AG08396 (cell line): ENCODE measurements around the gene HNRNPA2B1.
A peak's percentile ranks its signal among the peaks of the same experiment; 100 is the strongest.
"Not testable (repeated sequence)": the region's sequence is repeated elsewhere in the genome, so short reads cannot be mapped to it uniquely, and the experiment has no call there.

Source experiments
- DNase-seq: peaks from one replicate; pipeline ENCODE4 v3.0.0; 2012; ENCODE audit warnings: low spot score, mixed read lengths

Gene HNRNPA2B1

DNA sequence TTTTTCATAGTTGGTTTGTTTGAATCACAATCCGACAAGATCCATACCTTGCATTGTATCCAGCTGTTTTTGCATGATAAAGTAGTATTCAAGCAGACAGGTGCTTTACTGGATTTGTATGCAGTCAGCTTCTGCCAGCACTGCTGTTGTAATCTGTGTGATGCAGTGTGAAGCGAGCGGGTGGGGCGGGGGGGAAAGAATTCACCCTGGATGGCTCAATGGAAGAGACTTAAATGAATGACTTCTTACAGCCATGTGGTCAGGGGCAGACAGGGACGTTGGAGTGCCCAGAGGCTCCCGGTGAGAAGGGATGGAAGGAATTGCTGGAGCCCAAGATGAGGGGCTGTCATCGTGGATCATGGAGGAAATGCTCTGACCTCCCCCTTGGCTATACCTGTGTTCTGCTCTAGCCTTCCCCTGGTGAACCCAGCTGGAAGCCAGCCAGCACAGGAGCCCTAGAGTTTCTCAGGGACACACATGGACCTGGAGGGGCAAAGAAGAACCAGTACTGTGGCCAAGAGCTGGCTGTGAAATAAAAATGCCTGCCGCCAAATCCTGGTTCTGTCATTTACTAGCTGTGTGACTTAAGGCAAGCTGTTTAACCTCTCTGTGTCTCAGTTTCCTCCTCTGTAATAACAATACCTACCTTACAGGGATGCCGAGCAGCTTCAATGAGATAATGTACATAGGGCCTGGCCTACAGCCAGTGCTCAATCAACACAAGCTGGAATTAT lies 34.4 kb downstream of the HNRNPA2B1 start:
- DNase-seq: no peak

DNA sequence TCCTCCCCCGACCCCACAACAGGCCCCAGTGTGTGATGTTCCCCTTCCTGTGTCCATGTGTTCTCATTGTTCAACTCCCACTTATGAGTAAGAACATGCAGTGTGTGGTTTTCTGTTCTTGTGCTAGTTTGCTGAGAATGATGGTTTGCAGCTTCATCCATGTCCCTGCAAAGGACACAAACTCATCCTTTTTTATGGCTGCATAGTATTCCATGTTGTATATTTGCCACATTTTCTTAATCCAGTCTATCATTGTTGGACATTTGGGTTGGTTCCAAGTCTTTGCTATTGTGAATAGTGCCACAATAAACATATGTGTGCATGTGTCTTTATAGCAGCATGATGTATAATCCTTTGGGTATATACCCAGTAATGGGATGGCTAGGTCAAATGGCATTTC lies 36.7 kb downstream of the HNRNPA2B1 start:
- DNase-seq: not testable (repeated sequence)

DNA sequence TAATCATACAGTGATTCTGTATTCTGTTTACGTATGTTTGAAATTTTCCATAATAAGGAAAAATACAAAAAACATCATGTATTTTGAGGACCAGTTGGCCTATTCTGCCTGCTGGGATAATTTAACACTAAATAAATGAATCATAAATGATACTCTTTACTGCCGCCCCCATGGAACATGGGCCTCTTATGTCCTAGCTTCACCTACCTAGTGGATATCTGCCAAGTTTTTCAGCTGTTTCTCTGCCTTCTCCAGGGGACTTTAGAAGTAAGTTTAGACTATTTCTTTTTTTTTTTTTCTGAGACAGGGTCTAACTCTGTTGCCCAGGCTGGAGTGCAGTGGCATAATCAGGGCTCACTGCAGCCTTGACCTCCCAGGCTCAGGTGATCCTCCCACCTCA lies 38.1 kb downstream of the HNRNPA2B1 start:
- DNase-seq: no peak

DNA sequence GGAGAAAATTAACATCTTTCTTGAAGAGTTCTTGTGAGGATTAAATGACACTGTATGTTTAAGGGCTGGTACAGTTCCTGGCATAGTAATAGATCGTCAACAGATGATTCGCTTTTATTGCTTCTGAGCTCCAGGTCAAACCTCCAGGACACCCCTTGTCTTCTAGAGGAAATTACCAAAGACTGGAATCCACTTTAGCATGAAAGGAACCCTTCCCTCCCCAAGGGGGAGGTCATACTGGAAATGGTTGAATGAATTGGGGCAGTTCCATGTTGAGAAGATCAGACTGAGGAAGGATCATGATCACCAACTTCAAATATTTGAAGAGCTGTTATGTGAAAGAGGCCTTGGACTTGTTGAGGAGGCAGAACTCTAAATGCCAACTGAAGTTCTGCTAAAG lies 39.6 kb downstream of the HNRNPA2B1 start:
- no peak for DNase-seq

DNA sequence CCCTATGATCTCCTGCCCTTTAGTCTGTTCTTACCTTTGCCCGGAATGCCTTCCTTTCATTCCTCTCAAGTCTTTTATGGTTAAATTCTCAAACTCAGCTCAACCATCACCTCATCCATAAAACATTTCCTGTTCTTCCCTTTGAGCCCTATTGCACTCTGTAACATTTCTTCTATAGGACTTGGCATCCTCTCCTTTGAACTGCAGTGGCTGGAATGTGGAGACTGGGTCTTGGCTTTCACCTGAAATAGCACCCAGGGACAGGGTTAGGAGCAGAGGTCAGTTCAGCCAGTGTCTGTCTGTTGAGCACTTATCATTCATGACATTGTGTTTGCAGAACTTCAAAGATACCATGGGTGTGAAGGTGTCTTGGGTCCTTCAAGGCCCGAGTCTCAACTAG lies 41.3 kb downstream of the HNRNPA2B1 start:
- no peak for DNase-seq

DNA sequence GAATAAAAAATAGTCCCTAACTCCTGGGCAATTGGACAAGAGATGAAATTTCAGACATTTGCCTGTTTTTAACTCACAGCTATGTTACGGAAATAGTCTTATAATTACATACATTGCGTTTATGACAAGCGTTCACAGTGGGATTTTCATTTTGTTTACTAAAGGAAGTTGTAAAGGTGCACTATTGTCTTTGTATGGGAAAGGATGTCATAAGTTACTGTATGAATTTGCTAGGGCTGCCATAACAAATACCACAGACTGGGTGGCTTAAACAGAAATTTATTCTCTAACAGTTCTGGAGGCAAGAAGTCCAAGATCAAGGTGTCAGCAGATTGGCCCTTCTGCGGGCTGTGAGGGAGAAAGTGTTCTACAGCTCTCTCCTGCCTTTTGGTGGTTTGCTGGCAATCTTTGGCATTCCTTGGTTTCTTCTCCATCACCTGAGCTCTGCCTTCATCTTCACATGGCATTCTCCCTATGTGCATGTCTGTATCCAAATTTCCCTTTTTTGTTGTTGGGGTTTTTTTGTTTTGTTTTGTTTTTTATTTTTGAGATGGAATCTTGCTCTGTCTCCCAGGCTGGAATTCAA lies 42.9 kb downstream of the HNRNPA2B1 start:
- DNase-seq: no peak

DNA sequence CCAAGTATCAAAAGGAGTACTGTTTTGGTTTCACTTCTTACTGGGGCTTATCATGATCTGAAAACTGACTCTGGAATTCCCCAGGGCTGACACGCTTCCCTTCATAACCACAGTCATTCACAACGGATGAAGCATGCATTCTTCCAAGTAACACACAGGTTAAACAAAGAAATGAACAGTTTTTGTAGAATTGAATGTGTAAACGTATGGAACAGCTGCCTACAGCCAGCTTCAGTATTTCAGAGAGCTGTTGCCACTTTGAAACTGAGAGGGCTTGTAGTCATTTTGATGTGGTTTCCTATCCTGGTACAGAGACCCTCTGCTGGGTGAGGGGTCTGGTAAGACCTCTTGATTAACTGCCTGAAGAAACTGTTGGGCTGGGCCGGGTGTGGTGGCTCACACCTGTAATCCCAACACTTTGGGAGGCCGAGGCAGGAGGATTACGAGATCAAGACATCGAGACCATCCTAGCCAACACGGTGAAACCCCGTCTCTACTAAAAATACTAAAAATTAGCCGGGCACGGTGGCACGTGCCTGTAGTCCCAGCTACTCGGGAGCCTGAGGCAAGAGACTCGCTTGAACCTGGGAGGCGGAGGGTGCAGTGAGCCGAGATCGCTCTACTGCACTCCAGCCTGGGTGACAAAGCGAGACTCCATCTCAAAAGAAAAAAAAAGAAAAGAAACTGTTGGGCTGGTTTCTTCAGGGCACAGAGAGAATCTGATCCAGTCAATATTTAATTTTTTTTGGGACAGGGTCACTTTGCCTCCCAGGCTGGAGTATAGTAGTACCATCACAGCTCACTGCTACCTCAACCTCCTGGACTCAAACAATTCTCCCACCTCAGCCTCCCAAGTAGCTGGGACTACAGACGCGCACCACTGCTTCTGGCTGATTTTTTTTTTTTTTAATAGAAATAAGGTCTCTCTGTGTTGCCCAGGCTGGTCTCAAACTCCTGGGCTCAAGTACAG lies 43.8 kb downstream of the HNRNPA2B1 start:
- peak; percentile 78 for DNase-seq

DNA sequence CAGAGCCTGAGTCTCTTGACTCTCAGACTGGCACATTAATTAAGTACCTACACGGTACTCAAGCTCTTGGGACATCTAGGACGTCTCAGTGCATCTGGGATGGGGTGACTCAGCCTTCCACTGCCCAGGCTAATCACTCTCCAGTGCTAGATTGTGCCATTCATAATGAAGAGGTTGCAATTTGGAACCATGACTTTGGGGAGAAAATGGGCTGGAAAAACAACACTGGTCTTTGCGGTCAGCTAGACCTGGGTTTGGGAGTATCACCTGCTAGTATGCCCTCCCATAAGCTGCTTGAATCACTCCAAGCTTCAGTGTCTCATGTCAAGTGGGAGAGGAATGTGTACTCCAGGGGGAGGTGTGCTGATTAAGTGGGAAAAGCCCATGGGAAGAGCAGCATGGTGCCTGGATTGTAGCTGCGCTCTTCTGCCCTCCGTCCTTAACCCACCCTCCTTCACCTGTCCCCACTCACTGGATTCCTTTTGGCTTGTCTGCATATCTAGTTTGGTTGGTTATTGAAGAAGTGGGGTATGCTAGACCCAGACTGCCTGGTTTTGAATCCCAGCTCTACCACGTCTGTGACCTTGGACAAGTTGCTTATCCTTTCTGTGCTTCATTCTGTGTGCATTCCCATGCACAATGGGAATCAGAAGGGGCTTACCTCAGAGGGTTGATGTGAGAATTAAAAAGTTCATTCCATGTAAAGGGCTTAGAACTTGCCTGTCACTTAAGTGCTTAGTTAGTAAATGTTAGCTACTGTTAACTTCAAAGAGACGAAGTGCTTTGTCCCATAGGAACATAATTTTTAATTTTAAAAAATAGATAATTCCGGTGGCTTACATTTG lies 44.8 kb downstream of the HNRNPA2B1 start:
- no peak for DNase-seq

DNA sequence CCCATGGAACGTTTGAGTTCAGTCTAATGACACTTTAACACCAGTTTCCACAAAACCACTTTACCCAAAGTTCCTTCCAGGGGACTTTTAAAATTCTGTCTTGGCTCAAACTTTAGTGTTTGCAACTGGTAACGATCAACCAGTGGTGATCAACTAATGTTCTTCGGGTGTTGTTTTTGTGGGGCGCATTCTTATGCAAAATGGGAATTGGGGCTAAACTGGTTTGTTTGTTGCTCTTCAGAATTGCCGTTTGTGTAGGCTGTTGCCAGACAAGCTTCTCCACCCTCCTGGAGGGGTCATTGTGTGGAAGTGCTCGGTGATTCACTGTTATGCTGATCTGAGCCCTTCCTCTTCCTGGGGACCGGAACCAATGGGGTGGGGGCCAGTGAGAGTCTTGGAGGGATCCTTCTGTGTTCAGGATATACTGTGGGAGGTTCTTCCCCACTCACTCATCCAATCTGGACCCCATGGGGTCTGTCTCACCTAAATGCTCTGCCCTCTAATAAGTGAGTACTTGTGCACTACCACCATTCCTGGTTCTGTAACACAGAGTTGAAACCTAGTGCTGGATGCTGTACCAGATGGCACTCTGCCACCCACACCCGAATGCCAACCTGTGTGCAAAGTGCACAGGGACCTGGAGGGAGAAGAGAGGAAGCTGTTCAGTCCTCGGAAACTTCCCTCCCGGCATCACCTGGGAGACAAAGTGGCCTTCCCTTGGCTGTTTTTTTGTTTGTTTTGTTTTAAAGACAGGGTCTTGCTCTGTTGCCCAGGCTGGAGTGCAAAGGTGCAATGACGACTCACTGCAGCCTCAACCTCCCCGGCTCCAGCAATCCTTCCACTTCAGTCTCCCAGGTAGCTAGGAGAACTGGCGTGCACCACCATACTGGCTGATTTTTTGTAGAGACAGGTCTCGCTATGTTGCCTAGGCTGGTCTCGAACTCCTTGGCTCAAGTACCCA lies 46.4 kb downstream of the HNRNPA2B1 start:
- no peak for DNase-seq

DNA sequence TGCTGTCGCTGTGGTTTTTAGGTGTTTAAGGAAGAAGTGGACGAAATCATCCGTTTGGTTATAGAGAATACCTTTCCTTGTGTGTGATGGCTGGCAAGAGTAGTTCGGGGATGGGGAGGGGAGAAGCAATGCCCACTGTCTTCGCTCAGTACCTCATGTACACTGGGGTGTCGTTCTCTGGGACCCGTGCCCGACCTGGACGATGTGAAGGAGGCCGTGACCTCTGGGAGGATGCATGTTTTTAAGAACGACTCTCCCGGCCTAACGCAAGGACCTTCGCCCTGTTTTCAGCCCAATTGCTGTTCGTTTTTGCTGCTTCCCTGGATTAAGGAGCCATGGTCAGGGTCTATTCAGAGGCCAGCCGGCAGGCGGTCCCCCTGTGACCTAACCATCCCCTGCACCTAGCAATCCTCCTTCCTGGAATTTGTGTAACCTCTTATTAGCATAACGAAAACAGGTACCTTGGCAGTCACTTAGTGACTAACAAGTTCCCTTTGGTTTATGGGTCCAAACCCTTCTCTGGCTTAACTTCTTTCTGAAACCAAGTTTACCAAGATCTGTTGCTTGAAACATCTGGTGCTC lies 47.2 kb downstream of the HNRNPA2B1 start:
- no peak for DNase-seq

DNA sequence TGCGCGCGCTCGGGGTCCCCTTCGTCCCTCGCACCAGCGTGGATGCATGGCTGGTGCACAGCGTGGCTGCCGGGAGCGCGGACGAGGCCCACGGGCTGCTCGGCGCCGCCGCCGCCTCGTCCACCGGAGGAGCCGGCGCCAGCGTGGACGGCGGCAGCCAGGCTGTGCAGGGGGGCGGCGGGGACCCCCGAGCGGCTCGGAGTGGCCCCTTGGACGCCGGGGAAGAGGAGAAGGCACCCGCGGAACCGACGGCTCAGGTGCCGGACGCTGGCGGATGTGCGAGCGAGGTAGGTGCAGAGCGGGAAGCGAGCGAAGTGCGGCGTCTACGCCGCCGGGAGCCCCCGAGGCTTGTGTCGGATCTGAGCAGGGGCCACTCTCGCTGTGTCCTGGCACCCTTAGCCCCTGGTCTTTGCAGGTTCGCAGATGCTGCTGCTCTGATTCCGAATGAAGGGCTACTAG lies 47.7 kb downstream of the HNRNPA2B1 start:
- not testable (repeated sequence) for DNase-seq

DNA sequence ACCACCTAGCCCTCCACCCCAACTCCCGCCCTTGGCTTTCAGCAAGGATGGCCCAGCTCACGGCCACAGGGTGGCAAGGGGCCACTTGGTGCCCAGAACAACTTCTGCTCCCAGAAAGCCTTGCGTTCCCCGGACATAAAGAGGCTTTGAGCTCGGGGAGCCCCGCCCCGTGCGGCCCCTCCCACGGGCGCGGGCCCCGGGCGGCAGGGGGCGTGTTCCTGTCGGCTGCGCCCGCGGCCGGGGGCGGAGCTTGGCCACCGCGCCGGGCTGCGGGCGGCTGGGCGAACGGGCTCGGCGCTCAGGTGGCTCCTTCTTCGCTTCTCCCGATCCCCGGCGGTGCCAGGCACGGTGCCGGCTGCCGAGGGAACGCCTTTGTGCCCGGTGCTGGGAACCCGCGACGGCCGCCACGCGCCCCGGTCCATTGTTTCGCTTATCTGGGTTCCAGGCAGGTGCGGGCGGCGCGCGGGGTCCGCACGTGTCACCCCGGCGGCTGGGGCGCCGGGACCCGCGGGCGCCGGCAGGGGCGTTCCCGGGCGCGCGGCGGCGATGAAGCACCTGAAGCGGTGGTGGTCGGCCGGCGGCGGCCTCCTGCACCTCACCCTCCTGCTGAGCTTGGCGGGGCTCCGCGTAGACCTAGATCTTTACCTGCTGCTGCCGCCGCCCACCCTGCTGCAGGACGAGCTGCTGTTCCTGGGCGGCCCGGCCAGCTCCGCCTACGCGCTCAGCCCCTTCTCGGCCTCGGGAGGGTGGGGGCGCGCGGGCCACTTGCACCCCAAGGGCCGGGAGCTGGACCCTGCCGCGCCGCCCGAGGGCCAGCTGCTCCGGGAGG lies 48.4 kb downstream of the HNRNPA2B1 start, which contains the start of gene NFE2L3:
NFE2L3 (plus strand) TSS at position 246 of the 829 bp plus-strand sequence; CDS start at position 547, 301 bp downstream.
- DNase-seq: peak; percentile 89

DNA sequence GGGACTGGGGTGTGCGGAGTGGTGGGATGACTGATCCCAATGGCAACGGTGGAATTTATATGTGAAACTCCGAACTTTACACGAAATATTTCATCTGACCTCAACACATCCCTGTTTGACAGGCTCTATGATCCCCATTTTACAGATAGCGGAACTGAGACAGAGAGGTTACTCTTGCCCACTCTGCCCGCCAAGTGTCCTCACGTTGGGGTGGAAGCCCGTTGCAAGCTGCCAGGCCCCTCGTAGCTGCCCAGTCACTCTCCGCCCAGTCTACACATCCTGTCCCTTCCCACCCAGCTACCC lies 48.9 kb downstream of the HNRNPA2B1 start:
- no peak for DNase-seq

DNA sequence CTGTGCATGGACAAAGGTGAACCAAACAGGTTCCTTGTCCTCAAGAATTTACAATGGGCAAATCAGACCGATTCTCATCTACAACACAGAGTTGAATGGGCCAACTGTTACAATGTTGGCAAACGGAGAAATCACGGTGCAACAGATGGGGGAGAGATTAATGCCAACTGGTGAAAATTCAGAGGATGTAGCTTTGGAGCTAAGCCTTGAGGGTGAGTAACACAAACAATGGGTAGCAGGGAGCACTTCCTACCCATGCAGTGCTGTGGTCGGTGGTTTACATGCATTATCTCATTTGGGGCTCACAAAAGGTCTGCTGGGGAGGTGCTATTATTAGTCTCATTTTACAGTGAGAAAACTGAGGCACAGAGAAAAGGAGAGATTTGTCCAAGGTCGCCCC lies 49.5 kb downstream of the HNRNPA2B1 start:
- no peak for DNase-seq

DNA sequence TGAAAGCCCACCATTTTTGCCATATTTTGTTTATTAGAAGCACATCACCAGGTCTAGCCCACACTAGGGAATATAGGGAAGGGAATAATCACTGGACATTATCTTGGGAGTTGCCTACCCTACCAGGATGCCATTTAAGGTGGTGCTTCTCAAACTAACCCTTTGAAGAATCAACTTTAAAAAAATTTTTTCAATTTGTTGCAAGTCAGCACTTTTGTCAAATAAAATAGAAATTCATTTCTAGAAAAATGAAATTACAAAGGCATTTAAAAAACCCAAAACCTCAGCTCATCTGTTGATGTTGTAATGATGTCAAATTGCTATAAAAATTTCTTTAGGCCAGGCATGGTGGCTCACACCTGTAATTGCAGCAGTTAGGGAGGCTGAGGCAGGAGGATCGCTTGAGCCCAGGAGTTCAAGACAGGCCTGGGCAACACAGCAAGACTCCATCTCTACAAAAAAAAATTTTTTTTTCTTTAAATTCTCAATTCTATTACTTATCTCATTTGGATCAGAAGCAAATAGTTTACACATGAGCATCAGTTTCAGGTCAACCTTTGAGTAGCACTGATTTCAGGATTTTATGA lies 51.1 kb downstream of the HNRNPA2B1 start:
- no peak for DNase-seq

DNA sequence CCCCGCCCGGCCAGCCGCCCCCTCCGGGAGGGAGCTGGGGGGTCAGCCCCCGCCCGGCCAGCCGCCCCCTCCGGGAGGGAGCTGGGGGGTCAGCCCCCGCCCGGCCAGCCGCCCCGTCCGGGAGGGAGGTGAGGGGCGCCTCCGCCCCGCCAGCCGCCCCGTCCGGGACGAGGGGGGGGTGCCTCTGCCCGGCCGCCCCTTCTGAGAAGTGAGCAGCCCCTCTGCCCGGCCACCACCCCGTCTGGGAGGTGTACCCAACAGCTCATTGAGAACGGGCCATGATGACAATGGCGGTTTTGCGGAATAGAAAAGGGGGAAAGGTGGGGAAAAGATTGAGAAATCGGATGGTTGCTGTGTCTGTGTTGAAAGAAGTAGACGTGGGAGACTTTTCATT lies 52.2 kb downstream of the HNRNPA2B1 start:
- DNase-seq: not testable (repeated sequence)

DNA sequence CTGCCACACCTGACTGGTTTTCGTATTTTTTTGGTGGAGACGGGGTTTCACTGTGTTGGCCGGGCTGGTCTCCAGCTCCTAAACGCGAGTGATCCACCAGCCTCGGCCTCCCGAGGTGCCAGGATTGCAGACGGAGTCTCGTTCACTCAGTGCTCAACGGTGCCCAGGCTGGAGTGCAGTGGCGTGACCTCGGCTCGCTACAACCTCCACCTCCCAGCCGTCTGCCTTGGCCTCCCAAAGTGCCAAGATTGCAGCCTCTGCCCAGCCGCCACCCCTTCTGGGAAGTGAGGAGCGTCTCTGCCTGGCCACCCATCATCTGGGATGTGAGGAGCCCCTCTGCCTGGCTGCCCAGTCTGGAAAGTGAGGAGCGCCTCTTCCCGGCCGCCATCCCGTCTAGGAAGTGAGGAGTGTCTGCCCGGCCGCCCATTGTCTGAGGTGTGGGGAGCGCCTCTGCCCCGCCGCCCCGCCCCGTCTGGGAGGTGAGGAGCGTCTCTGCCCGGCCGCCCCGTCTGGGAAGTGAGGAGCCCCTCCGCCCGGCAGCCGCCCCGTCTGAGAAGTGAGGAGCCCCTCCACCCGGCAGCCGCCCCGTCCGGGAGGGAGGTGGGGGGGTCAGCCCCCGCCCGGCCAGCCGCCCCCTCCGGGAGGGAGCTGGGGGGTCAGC lies 52.8 kb downstream of the HNRNPA2B1 start:
- not testable (repeated sequence) for DNase-seq

DNA sequence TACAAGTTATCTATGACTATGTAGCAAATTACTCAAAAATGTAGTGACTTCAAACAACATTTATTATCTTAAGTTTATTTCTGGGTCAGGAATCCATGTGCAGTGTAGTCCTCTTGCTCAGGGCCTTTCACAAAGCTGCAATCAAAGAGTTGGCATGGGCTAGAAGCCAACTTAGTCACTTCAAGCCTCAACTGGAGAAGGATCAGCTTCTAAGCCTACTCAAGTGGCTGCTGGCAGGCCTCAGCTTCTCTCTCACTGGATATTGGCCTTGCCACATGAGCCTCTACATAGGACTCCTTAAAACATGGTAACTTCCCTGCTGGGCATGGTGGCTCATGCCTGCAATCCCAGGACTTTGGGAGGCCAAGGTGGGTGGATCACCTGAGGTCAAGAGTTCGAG lies 53.5 kb downstream of the HNRNPA2B1 start:
- DNase-seq: no peak
